Trophoblast cell (in vitro differentiated cells and primary cell): Measurements from ENCODE around the gene TAOK3.

Experiments used
- DNase-seq, 2 donors: peaks; one replicate each; pipeline ENCODE4 v3.0.0-alpha.2; 2016
- H2AFZ ChIP-seq: 2 replicates; pipeline ENCODE4 v1.6.1; 2013; ENCODE audit warnings: low read length, moderate library complexity, mild to moderate bottlenecking; ENCODE audit not compliant: insufficient read depth, poor library complexity
- H2AK5ac ChIP-seq: 2 replicates; pipeline ENCODE4 v1.6.1; 2013; ENCODE audit warnings: mild to moderate bottlenecking, low read length
- H2BK120ac ChIP-seq: 2 replicates; pipeline ENCODE4 v1.6.1; 2013; ENCODE audit warnings: low read length, mild to moderate bottlenecking, moderate library complexity; ENCODE audit not compliant: insufficient read depth, poor library complexity
- H2BK12ac ChIP-seq: 2 replicates; pipeline ENCODE4 v1.6.1; 2013; ENCODE audit warnings: mild to moderate bottlenecking, low read length, moderate library complexity
- H2BK5ac ChIP-seq: 2 replicates; pipeline ENCODE4 v1.6.1; 2013; ENCODE audit warnings: low read length, low read depth, moderate library complexity, mild to moderate bottlenecking; ENCODE audit not compliant: poor library complexity
- H3K14ac ChIP-seq: 2 replicates; pipeline ENCODE4 v1.6.1; 2013; ENCODE audit warnings: mild to moderate bottlenecking, low read length
- H3K18ac ChIP-seq: 2 replicates; pipeline ENCODE4 v1.6.1; 2013; ENCODE audit warnings: mild to moderate bottlenecking, low read length
- H3K23ac ChIP-seq: 2 replicates; pipeline ENCODE4 v1.6.1; 2013; ENCODE audit warnings: low read length
- H3K27ac ChIP-seq: 2 replicates; pipeline ENCODE4 v1.5.1; 2013; ENCODE audit warnings: low read depth, mild to moderate bottlenecking, inconsistent platforms, low read length, moderate library complexity
- H3K27me3 ChIP-seq: 2 replicates; pipeline ENCODE4 v1.6.1; 2013; ENCODE audit warnings: inconsistent platforms, mild to moderate bottlenecking, low read length, moderate library complexity; ENCODE audit not compliant: insufficient read depth
- H3K36me3 ChIP-seq, 2 experiments: 1 replicate in 1 of 2; 2 replicates in 1 of 2; pipeline ENCODE4 v1.6.1; 2013; ENCODE audit warnings: low read length in 2 of 2, mild to moderate bottlenecking in 2 of 2, moderate library complexity in 1 of 2; ENCODE audit not compliant: insufficient read depth in 2 of 2, control insufficient read depth in 1 of 2
- H3K4ac ChIP-seq: 2 replicates; pipeline ENCODE4 v1.6.1; 2013; ENCODE audit warnings: low read depth, mild to moderate bottlenecking, low read length, moderate library complexity
- H3K4me1 ChIP-seq, 2 experiments: 1 replicate in 1 of 2; 2 replicates in 1 of 2; pipeline ENCODE4 v1.6.1; 2013; ENCODE audit warnings: low read length in 2 of 2, mild to moderate bottlenecking in 2 of 2, moderate library complexity in 1 of 2; ENCODE audit not compliant: insufficient read depth in 2 of 2, control insufficient read depth in 1 of 2
- H3K4me2 ChIP-seq: 2 replicates; pipeline ENCODE4 v1.6.1; 2013; ENCODE audit warnings: inconsistent platforms, mild to moderate bottlenecking, low read length, moderate library complexity
- H3K4me3 ChIP-seq: 2 replicates; pipeline ENCODE4 v1.5.1; 2013; ENCODE audit warnings: mild to moderate bottlenecking, low read depth, low read length, inconsistent platforms
- H3K79me1 ChIP-seq: one replicate; pipeline ENCODE4 v1.6.1; 2013; ENCODE audit warnings: low read length
- H3K79me2 ChIP-seq: 2 replicates; pipeline ENCODE4 v1.6.1; 2013; ENCODE audit warnings: low read length, mild to moderate bottlenecking; ENCODE audit not compliant: control insufficient read depth, insufficient read depth, poor library complexity
- H3K9ac ChIP-seq: 2 replicates; pipeline ENCODE4 v1.6.1; 2013; ENCODE audit warnings: mild to moderate bottlenecking, low read length
- H3K9me3 ChIP-seq: 2 replicates; pipeline ENCODE4 v1.6.1; 2013; ENCODE audit warnings: low read depth, mild to moderate bottlenecking, control low read depth, inconsistent platforms, low read length; ENCODE audit not compliant: insufficient read depth
- H4K12ac ChIP-seq: 2 replicates; pipeline ENCODE4 v1.6.1; 2013; ENCODE audit warnings: low read depth, mild to moderate bottlenecking, low read length, moderate library complexity
- H4K8ac ChIP-seq: 2 replicates; pipeline ENCODE4 v1.6.1; 2013; ENCODE audit warnings: low read depth, mild to moderate bottlenecking, low read length, moderate library complexity
- H4K91ac ChIP-seq: one replicate; pipeline ENCODE4 v1.6.1; 2013; ENCODE audit warnings: low read depth, mild to moderate bottlenecking, low read length, moderate library complexity
- WGBS: extraction: QIAGEN DNeasy Blood & Tissue Kit; methylation state at CpG from one replicate; pipeline ENCODE4 v1.1.7; 2013; ENCODE audit warnings: missing lambda C conversion rate; ENCODE audit not compliant: insufficient read length, insufficient coverage; ENCODE audit errors: extremely low coverage; 5-methylcytosine and 5-hydroxymethylcytosine counted together

Gene TAOK3

DNA sequence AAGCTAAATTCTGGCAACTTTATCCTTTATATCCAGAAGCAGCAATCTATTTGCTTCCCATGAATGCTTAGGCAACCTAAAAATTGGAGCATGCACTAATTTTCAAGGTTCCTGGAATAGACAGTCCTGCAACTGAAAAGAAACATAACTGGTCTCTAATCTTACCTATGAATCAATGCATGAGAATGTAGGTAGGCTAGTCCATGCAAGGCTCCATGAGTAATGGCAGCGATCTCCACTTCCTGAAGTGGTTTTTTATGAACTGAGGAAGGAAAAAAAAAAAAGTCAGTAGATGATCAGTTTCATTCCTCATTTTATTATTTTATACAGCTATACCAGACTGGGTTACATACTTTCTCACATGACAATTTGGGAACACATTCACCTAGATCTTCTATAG, 134.8 kb downstream of the TAOK3 start:
- Histone ChIP-seq H2BK120ac (no peak overlapping the region), H3K27me3 (no peaks in the 10 kb centered on the region), H4K12ac (no peak overlapping the region), H2BK12ac (no peak overlapping the region), H2AFZ (no peak overlapping the region), H4K91ac (no peak overlapping the region), H3K4me3 (no peak overlapping the region), H3K4ac (no peak overlapping the region), H3K4me1 (peaks cover 0 to 2% of the 10 kb centered on the region in 2 experiments), H3K18ac (no peak overlapping the region), H3K14ac (no peak overlapping the region), H4K8ac (no peak overlapping the region), H3K36me3 (no peaks in the 10 kb centered on the region), H3K9me3 (no peaks in the 10 kb centered on the region), H3K23ac (no peak overlapping the region), H3K4me2 (no peak overlapping the region), H3K9ac (no peak overlapping the region), H2BK5ac (no peak overlapping the region), H3K27ac (no peak overlapping the region), H2AK5ac (no peak overlapping the region), H3K79me2 (no peaks in the 10 kb centered on the region), H3K79me1 (no peaks in the 10 kb centered on the region)
- DNase-seq = peak; percentile 53 to 87
- WGBS = no CpG with 5 or more reads among the region's 1 CpG

DNA sequence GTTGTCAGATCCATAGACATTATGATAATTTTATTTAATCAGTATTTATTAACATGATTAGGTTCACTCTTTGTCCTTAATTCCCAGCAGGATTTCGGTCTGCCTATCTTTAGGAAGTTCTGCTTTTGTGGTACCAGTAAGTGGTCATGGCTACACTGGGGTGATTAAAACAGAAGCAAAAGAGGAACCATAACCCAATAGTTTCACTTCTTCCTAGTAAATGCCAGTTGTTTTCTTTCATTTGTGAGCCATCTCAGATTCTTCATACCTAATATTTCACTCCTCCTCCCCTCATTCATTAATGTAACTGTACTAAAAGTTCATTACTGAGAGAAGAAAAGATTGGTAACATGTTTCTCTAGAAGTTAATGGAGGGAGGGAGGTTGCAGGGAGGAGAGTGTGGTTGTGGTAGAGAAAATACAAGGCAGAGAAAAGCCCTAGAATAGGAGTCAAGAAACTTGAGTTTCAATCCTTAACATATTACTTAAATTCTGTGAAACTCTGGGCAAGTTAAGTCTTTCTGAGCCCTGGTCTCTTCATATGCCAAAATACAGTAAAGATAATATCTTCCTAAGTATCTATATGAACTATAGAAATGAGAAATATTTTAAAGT, 135.5 kb downstream of the TAOK3 start:
- Histone ChIP-seq H2BK12ac (no peak overlapping the region), H3K14ac (no peak overlapping the region), H2BK5ac (no peak overlapping the region), H2AK5ac (no peak overlapping the region), H3K9me3 (no peaks in the 10 kb centered on the region), H2BK120ac (no peak overlapping the region), H2AFZ (no peak overlapping the region), H3K36me3 (no peaks in the 10 kb centered on the region), H3K27ac (no peak overlapping the region), H3K4me1 (peaks cover 0 to 2% of the 10 kb centered on the region in 2 experiments), H3K4ac (no peak overlapping the region), H3K4me2 (no peak overlapping the region), H3K27me3 (no peaks in the 10 kb centered on the region), H3K9ac (no peak overlapping the region), H4K91ac (no peak overlapping the region), H4K8ac (no peak overlapping the region), H3K4me3 (no peak overlapping the region), H4K12ac (no peak overlapping the region), H3K79me2 (no peaks in the 10 kb centered on the region), H3K79me1 (no peaks in the 10 kb centered on the region), H3K23ac (no peak overlapping the region), H3K18ac (no peak overlapping the region)
- WGBS = no CpG with 5 or more reads among the region's 1 CpG
- no peak for DNase-seq

DNA sequence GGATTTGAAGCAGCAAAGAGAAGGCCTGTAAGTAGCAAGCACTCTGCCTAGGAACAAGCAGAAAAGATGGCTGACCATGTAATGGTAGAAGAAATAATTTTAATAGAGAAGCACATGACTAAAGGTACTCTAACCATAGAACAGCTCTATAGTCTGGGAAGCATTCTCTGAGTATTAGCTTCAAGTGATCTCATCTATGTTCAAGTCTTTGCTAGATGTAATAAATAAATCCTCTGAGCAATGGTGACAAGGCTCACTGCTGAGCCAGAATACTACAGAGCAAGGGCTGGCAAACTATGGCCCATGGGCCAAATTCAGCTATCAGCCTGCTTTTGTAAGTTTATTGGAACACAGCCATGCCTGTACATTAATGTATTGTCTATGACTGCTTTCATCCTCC, 152.0 kb downstream of the TAOK3 start:
- Histone ChIP-seq H2BK5ac (no peak overlapping the region), H3K27me3 (no peaks in the 10 kb centered on the region), H3K4me3 (no peak overlapping the region), H3K79me2 (no peaks in the 10 kb centered on the region), H3K36me3 (peaks cover 0 to 2% of the 10 kb centered on the region in 2 experiments), H3K4me2 (no peak overlapping the region), H3K9me3 (no peaks in the 10 kb centered on the region), H4K12ac (no peak overlapping the region), H3K23ac (no peak overlapping the region), H2AK5ac (no peak overlapping the region), H3K14ac (no peak overlapping the region), H3K4me1 (no peaks in the 10 kb centered on the region), H2BK12ac (no peak overlapping the region), H3K4ac (no peak overlapping the region), H3K79me1 (no peaks in the 10 kb centered on the region), H2BK120ac (no peak overlapping the region), H2AFZ (no peak overlapping the region), H4K8ac (no peak overlapping the region), H3K18ac (no peak overlapping the region), H3K9ac (no peak overlapping the region), H4K91ac (no peak overlapping the region), H3K27ac (no peak overlapping the region)
- no peak for DNase-seq

DNA sequence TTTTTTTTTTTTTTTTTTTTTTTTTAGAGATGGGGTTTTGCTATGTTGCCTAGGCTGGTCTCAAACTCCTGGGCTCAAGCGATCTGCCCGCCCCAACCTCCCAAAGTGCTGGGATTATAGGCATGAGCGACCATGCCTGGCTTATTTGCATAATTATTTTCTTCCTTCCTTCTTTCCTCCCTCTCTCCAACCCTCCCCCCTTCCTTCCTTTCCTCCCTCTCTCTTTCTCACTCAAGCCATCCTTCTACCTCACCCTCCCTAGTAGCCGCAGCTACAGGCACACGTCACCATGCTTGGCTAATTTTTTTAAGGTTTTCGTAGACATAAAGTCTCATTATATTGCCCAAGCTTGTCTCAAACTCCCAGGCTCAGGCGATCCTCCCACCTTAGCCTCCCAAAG, 152.9 kb downstream of the TAOK3 start:
- Histone ChIP-seq H2BK5ac (no peak overlapping the region), H3K36me3 (peaks cover 0 to under 1% of the 10 kb centered on the region in 2 experiments), H2AFZ (no peak overlapping the region), H2BK12ac (no peak overlapping the region), H4K91ac (no peak overlapping the region), H2BK120ac (no peak overlapping the region), H3K79me2 (no peaks in the 10 kb centered on the region), H3K4me1 (no peaks in the 10 kb centered on the region), H3K14ac (no peak overlapping the region), H4K8ac (no peak overlapping the region), H3K4me3 (no peak overlapping the region), H4K12ac (no peak overlapping the region), H3K27ac (no peak overlapping the region), H3K27me3 (no peaks in the 10 kb centered on the region), H3K18ac (no peak overlapping the region), H3K23ac (no peak overlapping the region), H3K79me1 (no peaks in the 10 kb centered on the region), H3K4me2 (no peak overlapping the region), H3K9me3 (no peaks in the 10 kb centered on the region), H3K9ac (no peak overlapping the region), H3K4ac (no peak overlapping the region), H2AK5ac (no peak overlapping the region)
- no peak for DNase-seq
- no CpG with 5 or more reads among the region's 7 CpGs for WGBS
